GM18517 (cell line): Measurements from ENCODE around the gene PCNA.

Experiments
- ATAC-seq: cut with Tn5 transposase; IDR thresholded peaks from one replicate; pipeline ENCODE4 v1.9.1; 2021; ENCODE audit warnings: mild to moderate bottlenecking, moderate library complexity; ENCODE audit not compliant: unreplicated experiment

PCNA gene

GRCh38 chr20:5069141-5069806 lies 50.5 kb downstream of the PCNA start:
- ATAC-seq: no peak

GRCh38 chr20:5067877-5068645 lies 51.7 kb downstream of the PCNA start:
- ATAC-seq: no peak

GRCh38 chr20:5065879-5066383 lies 53.8 kb downstream of the PCNA start:
- ATAC-seq: no peak

GRCh38 chr20:5065166-5065878 lies 54.4 kb downstream of the PCNA start:
- no peak for ATAC-seq
